ENCODE measurements around the gene ZNF385A. TPM values are rescaled to one million over a fixed set of nuclear protein-coding genes. Genes with fewer than 3 reads are reported as not detected.

The ZNF385A gene
- total RNA-seq, 1 donor from 2014 or later, result 7.1 TPM

- no peaks in the 10 kb centered on the region for H3K27me3 ChIP-seq (ENCODE audit: low read depth)
- no peaks in the 10 kb centered on the region for H3K9me3 ChIP-seq (replicated peaks)
- peaks cover 17% of the 10 kb centered on the region for H3K4me1 ChIP-seq
- DNase-seq, result peak; percentile 87
- H3K36me3 ChIP-seq, result peaks cover 100% of the 10 kb centered on the region
- intact Hi-C loops (cut with micrococcal nuclease), result loop anchor here (2.0 kb wide), 1 partner anchor 42 kb away; no protein-coding TSS in a partner anchor
- peak overlapping the region; percentile 39 for H3K27ac ChIP-seq (replicated peaks)
- no peak overlapping the region for H3K4me3 ChIP-seq
- TF ChIP-seq, protein P1, sequence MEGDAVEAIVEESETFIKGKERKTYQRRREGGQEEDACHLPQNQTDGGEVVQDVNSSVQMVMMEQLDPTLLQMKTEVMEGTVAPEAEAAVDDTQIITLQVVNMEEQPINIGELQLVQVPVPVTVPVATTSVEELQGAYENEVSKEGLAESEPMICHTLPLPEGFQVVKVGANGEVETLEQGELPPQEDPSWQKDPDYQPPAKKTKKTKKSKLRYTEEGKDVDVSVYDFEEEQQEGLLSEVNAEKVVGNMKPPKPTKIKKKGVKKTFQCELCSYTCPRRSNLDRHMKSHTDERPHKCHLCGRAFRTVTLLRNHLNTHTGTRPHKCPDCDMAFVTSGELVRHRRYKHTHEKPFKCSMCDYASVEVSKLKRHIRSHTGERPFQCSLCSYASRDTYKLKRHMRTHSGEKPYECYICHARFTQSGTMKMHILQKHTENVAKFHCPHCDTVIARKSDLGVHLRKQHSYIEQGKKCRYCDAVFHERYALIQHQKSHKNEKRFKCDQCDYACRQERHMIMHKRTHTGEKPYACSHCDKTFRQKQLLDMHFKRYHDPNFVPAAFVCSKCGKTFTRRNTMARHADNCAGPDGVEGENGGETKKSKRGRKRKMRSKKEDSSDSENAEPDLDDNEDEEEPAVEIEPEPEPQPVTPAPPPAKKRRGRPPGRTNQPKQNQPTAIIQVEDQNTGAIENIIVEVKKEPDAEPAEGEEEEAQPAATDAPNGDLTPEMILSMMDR (IDR thresholded peaks at IDR 0.05; ENCODE audit: borderline replicate concordance), result peak; percentile 100
Observed at GRCh38 chr12:54398995-54399793, 14.7 kb upstream of the ZNF385A start.

DNA sequence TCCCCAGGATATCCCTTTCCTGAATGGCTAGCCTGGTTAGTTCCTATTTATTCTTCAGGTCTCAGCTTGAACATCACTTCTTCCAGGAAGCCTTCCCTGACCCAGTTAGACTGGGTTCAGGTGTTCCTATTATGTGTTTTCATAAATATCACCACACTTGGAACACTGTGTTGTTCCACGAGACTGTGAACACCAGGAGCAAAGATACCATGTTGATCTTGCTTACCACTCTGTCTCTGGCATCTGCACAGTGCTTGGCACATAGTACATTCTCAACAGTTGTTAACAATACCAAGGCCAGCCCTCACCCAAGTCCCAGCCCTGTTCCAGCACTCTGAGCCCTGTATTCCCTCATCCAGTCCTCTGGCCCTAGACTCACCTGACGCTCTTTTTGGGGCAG is 13.7 kb upstream of the ZNF385A start:
- intact Hi-C loops (cut with micrococcal nuclease), result loop anchor here (2.0 kb wide), 1 partner anchor 43 kb away; no protein-coding TSS in a partner anchor
- H3K27ac ChIP-seq (replicated peaks), result no peak overlapping the region
- H3K27me3 ChIP-seq (ENCODE audit: low read depth), result no peaks in the 10 kb centered on the region
- H3K36me3 ChIP-seq, result peaks cover 91% of the 10 kb centered on the region
- peaks cover 16% of the 10 kb centered on the region for H3K4me1 ChIP-seq
- TF ChIP-seq, protein P1 (IDR thresholded peaks at IDR 0.05; ENCODE audit: borderline replicate concordance), result no peak
- no peak overlapping the region for H3K4me3 ChIP-seq
- no peaks in the 10 kb centered on the region for H3K9me3 ChIP-seq (replicated peaks)
- no peak for DNase-seq

GRCh38 chr12:54397157-54397556 is 12.6 kb upstream of the ZNF385A start:
- H3K4me3 ChIP-seq, result no peak overlapping the region
- peaks cover 81% of the 10 kb centered on the region for H3K36me3 ChIP-seq
- DNase-seq, result no peak
- no peaks in the 10 kb centered on the region for H3K9me3 ChIP-seq (replicated peaks)
- no peak overlapping the region for H3K27ac ChIP-seq (replicated peaks)
- no peaks in the 10 kb centered on the region for H3K27me3 ChIP-seq (ENCODE audit: low read depth)
- TF ChIP-seq, protein P1 (IDR thresholded peaks at IDR 0.05; ENCODE audit: borderline replicate concordance), result no peak
- peaks cover 16% of the 10 kb centered on the region for H3K4me1 ChIP-seq
- intact Hi-C loops (cut with micrococcal nuclease), result no loop called here

DNA sequence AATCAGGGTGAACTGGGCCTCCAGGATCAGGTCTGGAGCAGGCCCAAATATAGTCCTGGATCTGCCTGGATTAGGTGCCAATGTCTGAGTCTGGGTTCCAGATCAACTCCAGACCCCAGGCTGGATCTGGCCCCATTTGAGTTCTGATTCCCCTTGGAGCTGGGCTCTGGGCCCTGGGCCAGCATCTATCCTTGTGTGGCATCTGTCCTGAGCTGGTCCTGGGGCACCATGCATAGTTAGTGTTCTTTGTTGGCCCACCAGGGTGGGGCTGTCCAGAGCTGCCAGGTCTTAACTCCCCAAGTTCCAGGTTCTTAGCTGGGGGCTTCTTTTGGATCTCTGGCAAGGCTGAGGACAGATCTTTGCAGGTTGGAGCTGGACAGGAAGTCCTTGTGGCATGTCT is 11.0 kb upstream of the ZNF385A start:
- TF ChIP-seq, protein P1 (IDR thresholded peaks at IDR 0.05; ENCODE audit: borderline replicate concordance), result no peak
- intact Hi-C loops (cut with micrococcal nuclease), result no loop called here
- H3K36me3 ChIP-seq, result peaks cover 64% of the 10 kb centered on the region
- no peak overlapping the region for H3K4me3 ChIP-seq
- no peaks in the 10 kb centered on the region for H3K9me3 ChIP-seq (replicated peaks)
- no peak for DNase-seq
- H3K4me1 ChIP-seq, result peaks cover 27% of the 10 kb centered on the region
- no peaks in the 10 kb centered on the region for H3K27me3 ChIP-seq (ENCODE audit: low read depth)
- H3K27ac ChIP-seq (replicated peaks), result no peak overlapping the region

GRCh38 chr12:54394986-54395385 is 10.5 kb upstream of the ZNF385A start:
- intact Hi-C loops (cut with micrococcal nuclease), result no loop called here
- no peak for DNase-seq
- Histone ChIP-seq H3K27ac (replicated peaks) (no peak overlapping the region), H3K27me3 (ENCODE audit: low read depth) (no peaks in the 10 kb centered on the region), H3K4me1 (peaks cover 27% of the 10 kb centered on the region), H3K36me3 (peaks cover 59% of the 10 kb centered on the region), H3K4me3 (no peak overlapping the region), H3K9me3 (replicated peaks) (no peaks in the 10 kb centered on the region)
- TF ChIP-seq, protein P1 (IDR thresholded peaks at IDR 0.05; ENCODE audit: borderline replicate concordance), result no peak

Measured in left ventricle myocardium inferior (tissue), 1 donor.